Urothelium cell line (cell line): ENCODE measurements around the gene BRD1.

Experiments used
- DNase-seq: peaks from one replicate; pipeline ENCODE4 v3.0.0; 2011; ENCODE audit warnings: low spot score, mixed read lengths
- FAIRE-seq: peaks from 2 replicates; lab custom pipeline; 2011; peaks lifted over from hg19 to GRCh38; lab: Jason Lieb, UNC

BRD1 gene

DNA sequence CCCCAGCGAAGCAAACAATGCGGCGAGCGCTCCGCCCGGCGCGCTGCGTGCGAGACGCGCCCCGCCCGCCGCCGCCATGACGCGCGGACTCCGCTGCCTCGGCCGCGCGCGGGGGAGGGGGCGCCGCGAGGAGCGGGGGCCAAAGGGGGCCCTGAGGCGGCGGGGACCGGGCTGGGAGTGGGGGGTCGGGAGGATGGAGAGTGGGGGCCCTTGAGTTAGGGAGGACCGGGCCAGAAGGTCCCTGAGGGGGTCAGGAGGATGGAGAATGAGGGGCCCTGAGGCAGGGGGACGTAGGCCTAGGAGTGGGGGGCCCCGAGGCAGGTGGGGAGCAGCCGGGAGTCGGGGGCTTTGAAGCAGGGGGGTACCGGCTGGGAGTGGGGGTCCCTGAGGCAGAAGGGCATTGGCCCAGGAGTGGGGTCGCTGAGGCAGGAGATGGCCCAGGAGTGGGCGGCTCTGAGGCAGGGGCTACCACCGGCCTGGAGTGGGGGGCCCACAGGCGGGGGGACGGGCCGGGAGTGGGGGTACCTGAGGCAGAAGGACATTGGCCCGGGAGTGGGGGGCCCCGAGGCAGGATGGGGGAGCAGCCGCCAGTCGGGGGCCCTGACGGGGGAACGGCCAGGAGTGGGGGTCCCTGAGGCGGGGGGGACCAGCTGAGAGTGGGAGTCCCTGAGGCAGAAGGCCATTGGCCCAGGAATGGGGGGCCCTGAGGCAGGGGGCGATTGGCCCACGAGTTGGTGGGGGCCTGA lies at the start of gene BRD1:
TSS of gene BRD1 (minus strand) at position 21 of the 746 bp plus-strand sequence. CDS start 3,556 bp downstream, outside the sequence.
- peak; percentile 77 for FAIRE-seq
- DNase-seq = peak; percentile 88

DNA sequence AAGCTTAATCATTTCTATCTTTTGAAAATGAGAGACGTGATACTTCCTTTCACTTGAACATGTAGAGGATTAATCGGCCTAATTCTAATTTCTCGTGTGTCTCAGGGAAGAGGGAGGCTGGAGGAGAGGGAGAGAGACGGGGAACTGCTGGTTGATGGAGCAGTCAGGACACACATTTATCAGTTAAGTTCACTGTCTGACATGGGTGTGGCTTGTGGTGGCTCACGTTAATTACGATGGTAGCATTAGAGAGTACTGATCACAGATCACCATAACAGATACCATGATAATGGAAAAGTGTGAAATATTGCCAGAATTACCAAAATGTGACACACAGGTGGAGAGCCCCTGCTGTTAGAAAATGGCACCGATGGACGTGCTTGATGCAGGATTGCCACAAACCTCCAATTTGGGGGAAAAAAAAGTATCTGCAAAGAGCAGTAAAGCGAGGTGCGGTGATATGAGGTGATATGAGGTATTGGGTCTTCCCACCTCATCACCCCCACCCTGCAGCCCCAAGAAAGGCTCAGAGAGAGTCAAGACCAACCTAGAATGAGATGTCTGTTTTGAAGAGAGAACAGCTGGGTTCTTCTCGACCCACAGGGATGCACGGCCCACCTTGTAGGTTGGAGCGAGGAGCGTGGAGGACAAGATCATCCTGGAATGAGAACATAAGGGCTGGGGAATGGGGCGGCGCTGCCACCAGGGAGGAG lies 45.7 kb upstream of the BRD1 start:
- DNase-seq (no peak), FAIRE-seq (no peak)

DNA sequence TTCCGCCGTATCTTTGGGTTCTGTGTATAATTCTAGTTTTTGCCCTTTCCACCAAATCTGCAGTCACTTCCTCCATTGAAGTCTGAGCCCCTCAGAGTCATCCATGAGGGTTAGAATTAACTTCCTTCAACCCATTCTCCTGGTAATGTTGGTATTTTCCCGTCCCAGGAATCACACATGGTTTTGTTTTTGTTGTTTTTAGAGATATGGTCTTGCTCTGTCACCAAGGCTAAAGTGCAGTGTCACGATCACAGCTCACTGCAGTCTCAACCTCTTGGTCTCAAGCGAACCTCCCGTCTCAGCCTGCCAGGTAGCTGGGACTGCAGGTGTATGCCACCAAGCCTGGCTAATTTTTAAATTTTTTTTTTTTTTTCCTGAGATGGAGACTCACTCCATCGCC lies 44.7 kb upstream of the BRD1 start:
- no peak for FAIRE-seq

DNA sequence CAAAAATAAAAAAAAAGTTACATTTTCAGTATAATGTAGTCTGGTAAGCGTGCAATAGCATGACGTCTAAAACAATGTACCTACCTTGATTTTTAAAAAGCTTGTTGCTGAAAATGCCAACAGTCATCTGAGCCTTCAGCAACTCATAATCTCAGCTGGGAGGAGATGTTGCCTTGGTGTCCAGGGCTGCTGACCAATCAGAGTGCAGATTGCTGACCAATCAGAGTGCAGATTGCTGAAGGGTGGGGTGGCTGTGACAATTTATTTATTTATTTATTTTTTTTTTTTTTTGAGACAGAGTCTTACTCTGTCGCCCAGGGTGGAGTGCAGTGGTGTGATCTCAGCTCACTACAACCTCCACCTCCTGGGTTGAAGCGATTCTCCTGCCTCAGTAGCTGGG lies 43.8 kb upstream of the BRD1 start:
- FAIRE-seq (no peak), DNase-seq (no peak)

More for the DNA sequence above, 44.7 kb upstream of the BRD1 start:
- no peak for DNase-seq

DNA sequence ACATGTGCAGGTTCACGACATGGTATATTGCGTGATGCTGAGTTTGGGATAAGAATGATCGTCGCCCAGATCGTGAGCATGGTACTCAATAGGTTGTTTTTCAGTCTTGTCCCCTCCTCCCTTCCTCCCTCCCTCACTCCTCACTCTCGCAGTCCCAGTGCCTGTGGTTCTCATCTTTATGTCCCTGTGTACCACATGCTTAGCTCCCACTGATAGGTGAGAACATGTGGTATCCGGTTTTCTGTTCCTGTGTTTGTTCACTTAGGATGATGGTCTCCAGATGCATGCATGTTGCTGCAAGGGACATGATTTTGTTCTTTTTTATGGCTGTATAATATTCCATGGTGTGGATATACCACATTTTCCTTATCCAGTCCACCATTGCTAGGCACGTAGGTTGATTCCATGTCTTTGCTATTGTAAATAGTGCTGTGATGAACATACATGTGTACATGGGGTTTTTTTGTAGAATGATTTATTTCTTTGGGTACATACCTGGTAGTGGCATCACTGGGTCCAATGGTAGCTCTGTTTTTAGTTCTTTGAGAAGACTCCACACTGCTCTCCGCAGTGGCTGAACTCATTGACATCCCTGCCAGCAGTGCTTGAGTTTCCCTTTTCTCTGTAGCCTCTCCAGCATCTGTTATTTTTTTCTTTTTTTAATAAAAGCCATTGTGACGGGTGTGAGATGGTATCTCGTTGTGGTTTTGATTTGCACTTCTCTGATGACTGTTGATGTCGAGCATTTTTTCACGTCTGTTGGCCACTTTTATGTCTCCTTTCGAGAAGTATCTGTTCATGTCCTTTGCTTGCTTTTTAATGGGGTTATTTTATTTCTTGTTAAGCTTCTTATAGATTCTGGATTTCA lies 42.4 kb upstream of the BRD1 start:
- FAIRE-seq (no peak), DNase-seq (no peak)

DNA sequence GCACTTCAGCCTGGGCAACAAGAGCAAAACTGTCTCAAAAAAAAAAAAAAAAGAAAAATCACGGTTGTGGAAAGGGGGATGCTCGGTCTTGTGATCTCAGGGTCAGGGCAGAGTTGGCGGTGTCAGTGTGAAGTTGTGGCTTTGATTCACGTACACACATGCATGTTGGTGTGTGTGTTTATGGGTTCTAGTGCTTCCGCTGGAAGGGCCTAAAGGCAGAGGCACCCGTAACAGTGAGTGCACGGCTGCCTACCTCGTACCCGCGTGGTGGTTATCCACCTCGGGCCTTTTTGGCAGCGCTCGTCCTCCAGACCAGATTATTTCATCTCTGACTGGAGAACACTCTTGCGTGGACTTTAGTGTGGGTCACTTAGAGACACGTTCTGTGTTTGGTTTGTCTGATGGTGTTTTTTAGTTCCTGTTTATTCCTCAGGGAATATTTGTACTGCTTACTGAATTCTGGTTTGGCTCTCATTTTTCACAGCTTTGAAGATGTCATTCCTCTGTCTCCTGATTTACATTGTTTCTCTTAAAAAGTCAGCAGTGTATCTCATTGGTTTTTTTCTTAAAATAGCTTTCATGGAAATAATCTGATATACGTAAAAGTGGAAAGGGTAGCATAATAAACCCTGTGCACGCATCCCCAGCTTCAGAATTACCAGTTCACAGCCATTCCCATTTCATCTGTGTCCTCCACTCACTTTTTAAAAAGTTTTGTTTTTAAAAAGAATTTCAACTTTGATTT lies 41.6 kb upstream of the BRD1 start:
- FAIRE-seq (no peak), DNase-seq (no peak)

DNA sequence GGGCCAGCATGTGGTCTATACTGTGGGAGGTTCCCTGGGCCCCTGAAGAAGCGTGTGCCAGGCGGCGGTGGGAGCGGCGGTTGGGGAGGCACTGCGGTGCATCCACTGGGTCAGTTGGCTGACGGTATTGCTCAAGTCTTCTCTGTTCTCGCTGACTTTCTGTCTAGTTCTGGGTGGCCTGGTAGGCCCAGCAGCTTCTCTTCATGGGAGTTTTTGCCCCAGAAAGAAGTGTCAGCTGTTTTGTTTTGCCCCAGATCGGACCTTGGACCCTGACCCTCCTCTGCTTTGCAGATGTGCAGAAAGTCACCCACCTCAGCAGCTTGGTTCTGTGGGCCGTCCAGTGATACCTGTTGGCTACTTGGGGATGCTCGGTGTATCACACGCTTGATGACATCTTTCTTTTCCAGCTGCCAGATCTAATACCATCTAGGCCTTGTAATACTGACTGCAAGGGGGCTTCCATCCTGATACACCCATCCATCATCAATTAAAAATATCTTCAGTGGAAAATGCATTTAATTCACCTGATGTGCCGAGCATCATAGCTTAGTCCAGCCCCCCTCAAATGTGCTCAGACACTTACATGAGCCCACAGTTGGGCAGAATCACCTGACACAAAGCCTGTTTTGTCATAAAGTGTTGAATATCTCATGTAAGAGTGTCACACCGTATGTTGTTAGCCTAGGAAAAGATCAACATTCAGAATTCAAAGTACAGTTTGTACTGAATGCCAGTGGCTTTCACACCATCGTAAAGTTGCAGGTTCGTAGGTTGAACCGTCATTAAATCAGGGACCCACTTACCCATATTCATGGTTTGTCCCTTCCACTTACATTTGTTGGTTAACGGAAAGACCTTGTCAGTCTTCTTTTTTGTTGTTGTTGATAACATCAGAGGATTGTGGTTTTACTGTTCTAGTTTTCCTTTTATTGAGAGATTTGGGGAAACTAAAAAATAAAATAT lies 39.9 kb upstream of the BRD1 start:
- DNase-seq (no peak), FAIRE-seq (no peak)

DNA sequence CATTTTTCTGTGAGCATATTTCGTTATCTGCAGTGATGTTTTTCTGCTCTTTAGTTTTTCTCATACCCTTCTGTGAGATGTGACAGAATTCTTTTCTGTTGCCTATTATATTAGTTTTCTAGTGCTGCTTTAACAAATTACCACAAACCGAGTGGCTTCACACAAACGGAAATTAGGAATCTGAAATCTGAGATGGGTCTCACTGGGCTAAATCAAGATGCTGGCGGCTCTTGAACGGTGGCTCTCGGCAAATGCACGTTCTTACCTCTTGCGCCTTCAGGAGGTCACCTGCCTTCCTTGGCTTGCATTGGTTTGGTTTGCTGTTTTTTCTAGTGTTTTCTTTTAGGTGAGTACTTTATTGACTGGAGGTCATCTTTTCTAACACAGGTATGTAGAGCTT lies 39.0 kb upstream of the BRD1 start:
- DNase-seq = no peak
- no peak for FAIRE-seq

DNA sequence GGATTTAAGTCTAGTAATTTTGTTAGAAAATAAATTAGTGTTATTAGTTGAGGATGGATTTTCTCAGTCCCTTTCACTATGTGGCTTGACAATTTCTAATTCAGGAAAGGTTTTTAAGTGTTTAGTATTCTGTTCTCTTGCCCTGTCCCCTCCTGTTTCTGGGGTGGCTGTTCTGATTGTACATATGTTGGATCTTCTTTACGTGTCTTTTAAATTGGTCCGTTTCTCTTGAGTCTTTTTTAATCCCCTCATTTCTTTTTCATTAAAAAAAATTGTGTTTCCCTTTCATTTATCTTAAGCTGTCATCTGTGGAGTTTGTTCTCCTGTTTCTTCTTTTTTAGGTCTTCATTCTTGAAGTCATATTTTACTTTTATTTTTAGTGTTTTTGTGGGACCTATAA lies 38.5 kb upstream of the BRD1 start:
- DNase-seq = no peak
- no peak for FAIRE-seq

DNA sequence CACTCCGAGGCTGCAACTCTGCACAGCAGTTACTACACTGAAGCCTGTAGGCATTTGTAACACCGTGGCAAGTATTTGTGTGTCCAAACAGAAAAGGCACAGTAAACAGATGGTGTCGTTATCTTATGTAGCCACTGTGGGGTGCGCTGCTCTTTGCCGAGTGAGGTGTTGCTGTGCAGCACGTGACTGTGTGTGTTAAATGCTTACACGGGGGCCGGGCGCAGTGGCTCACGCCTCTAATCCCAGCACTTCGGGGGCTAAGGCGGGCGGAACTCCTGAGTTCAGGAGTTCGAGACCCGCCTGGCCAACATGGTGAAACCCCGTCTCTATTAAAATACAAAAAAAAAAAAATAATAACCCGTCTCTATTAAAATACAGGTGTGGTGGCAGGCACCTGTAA lies 37.5 kb upstream of the BRD1 start:
- no peak for DNase-seq
- FAIRE-seq = no peak

DNA sequence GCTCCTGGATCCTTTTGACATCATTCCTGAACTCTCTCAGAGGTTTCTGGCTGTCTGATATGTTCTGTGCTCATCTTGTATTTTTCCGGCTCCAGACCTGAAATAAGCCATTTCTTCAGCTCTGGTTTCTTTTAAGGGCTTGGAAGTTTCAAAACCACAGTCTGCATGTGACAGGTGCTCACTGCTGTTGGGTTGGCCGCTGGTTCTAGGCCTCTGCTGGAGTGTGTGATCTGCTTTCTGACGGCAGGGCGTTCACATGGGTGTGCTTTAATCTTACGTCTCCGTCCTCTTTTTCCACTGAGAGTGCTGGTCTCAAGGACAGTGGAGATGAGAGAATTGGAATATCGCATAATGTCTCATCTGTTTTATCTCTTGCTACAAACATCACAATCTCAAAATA lies 36.3 kb upstream of the BRD1 start:
- no peak for DNase-seq
- FAIRE-seq = no peak

DNA sequence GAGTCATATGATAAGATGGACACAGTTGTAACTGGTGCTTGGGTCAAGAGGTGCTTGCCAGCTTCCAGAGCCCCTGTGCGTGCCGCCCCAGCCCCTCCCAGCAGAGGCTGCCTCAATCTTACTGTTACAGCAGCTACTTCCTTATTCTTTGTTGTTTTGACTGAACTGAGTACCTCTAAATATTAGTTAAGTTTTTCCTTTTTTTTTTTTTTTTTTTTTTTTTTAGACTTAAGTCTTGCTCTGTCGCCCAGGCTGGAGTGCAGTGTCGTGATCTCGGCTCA lies 34.8 kb upstream of the BRD1 start:
- FAIRE-seq (no peak), DNase-seq (no peak)

DNA sequence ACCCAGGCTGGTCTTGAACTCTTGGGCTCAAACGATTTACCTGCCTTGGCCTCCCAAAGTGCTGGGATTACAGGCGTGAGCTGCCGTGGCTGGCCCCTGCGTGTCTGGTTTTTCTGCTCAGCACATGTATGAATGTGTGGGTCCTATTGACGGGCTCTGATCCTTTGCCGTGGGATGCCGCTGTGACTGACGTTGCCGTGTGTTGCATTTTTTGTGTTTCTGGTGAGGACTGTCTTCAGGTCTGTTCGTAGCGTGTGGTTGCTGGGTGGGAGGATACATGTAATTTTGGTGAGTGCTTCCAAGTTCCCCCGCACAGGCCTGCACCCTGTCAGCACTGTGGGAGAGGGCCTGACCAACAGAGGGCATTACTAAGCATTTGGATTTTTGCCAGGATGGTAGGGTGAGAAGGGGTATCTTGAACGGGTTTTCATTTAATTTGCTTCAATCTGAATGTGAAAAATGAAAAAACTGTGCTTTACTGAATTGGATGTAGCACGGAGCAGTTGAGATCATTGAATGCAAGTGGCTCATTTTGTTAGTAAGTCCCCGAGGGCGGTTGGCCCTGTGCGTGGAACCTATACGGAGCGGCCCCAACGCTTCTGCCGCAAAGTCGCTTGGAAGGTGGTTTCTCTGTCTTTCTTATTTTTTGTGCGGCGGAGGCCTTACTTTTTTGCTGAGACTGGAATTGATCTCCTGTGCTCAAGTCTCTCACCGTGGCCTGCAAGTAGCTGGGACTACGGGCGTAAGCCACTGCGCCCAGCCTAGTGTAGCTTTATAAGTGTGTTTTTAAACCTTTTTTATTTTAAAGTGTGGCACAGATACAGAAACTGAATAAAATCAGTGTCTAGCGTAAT lies 34.2 kb upstream of the BRD1 start:
- no peak for DNase-seq
- FAIRE-seq = no peak

DNA sequence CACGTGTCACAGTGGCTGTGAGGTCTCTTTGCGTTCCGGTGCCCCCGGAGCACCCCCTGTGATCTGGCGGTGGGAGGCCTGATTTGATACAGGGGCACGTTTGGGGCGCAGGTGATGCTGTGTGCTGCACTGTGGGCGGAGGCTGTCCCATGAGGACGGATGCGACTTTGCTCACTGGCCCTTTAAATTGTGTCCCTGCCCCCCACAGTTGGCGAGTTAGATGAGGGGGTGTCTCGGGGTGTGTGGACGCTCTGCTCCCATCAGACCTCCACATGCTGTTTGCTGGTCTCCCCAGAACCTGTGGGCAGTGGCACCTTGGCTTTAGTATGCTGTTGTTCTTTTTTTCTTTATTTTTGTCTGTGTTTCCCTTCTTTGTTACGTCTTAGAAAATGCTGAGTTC lies 31.2 kb upstream of the BRD1 start:
- no peak for DNase-seq
- FAIRE-seq = no peak

DNA sequence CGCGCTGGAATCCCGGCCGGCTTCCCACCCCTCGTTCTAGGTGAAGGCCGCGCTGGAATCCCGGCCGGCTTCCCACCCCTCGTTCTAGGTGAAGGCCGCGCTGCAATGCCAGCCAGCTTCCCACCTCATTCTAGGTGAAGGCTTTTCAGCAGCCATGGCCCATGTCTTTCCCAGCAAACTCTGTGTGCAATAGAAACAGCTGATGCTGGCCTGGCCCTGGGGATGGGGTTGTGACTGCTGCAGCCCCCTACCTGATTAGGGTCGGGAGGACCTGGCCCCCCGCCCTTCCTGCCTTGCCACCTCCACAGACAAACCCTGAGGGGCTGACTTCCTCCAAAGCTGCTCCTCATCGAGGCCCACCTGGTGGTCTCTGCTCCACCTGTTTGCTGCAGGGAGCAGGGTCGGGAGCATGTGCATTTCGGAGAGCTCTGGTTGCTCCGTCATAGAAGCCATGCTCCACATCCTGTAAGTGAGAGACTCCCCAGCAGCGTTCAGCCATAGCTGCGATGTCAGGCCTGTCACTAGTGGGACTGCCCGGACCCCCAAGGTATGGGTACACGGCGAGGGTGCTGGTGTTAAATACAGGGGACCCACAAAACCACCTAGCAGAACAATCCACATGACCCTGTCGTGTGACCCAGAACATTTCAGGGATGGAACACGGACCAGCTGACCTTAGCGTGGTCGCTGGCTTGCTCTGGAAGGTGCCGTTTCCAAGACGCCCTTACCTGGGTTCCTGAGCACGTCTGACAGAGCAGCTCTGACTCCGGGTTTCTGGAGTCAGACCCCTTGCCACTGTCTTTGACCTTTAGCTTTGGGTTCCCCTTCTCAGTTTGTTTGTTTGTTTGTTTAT lies 29.3 kb upstream of the BRD1 start:
- no peak for DNase-seq
- FAIRE-seq = no peak

DNA sequence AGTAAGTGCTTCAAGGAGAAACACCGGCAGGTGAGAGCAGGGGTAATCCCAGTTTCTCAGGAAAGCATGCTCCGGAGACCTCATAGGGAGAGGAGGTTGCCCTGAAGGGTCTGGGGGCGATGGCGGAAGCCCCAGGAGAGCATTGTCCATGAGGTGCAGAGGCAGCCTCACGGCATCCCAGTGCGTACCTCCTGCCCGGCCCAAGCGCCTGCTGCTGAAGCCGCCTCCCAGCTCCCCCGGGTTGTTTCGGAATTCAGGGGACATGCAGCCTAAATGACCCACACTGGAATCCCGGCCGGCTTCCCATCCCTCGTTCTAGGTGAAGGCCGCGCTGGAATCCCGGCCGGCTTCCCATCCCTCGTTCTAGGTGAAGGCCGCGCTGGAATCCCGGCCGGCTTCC lies 28.7 kb upstream of the BRD1 start:
- DNase-seq = no peak
- FAIRE-seq = no peak

DNA sequence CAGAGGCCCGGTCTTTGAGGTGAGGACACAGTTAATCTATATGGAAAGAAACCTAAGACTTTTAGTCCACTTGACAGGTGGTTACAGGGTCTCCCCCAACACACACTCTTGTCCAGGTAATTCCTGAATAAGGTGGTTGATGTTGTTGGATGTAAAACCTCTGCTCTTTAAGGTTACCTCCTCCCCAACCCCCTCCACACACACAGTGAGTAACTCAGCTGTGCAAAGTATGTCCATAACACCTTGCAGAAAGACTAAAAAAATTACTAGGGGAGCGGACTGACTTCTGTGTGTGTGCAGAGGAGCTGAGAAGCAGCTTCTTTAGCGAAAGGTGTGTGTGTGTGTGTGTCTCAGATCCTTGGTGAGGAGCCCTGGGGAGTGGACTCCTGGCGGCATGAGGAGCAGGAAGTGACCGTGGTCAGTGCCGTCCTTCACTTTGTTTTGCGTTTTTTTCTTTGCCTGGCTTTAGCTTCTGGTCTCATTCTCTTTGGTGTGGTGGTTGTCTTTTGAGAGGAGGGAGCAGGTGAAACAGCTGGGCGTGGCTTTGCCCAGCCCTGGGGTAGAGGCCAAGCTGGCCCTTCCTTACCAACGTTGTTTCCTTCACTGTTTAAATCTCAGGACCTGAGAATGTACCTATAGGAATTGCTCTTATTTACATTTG lies 27.7 kb upstream of the BRD1 start:
- no peak for DNase-seq
- FAIRE-seq = no peak
